Hepatocyte (in vitro differentiated cells): ENCODE results near the gene IKZF1.

Experiments used
- CTCF ChIP-seq: fragments of 200-600 bp; sonication (generic); IDR thresholded peaks from 2 replicates; pipeline ENCODE4 v1.5.1; 2016; ENCODE audit warnings: antibody characterized with exemption, mild to moderate bottlenecking; ENCODE audit not compliant: poor library complexity
- EZH2 ChIP-seq: fragments of 200-600 bp; sonication (generic); IDR thresholded peaks from 2 replicates; pipeline ENCODE4 v1.6.1; 2016; ENCODE audit warnings: antibody characterized with exemption, mild to moderate bottlenecking, borderline replicate concordance

- TF ChIP-seq CTCF (no peak), EZH2 (no peak)
Observed at GRCh38 chr7:50274361-50274760, 30.2 kb upstream of the IKZF1 start.
